Endodermal cell (in vitro differentiated cells): ENCODE measurements around the gene PIK3C3. TPM values are rescaled to one million over a fixed set of nuclear protein-coding genes. Genes with fewer than 3 reads are reported as not detected.

Source experiments
- DNase-seq: peaks from one replicate; pipeline ENCODE4 v3.0.0-alpha.2; 2017
- H3K27ac ChIP-seq: 2 replicates; pipeline ENCODE4 v1.5.1; 2013; ENCODE audit warnings: mild to moderate bottlenecking, low read depth, low read length, moderate library complexity
- H3K27me3 ChIP-seq: 2 replicates; pipeline ENCODE4 v1.6.1; 2013; ENCODE audit warnings: mild to moderate bottlenecking, low read length, moderate library complexity; ENCODE audit not compliant: insufficient read depth, control insufficient read depth, poor library complexity, severe bottlenecking
- H3K36me3 ChIP-seq: 2 replicates; pipeline ENCODE4 v1.7.0; 2013; ENCODE audit warnings: mild to moderate bottlenecking, low read length, moderate library complexity; ENCODE audit not compliant: control insufficient read depth, insufficient read depth
- H3K4me1 ChIP-seq: one replicate; pipeline ENCODE4 v1.7.0; 2013; ENCODE audit warnings: low read length; ENCODE audit not compliant: control insufficient read depth, insufficient read depth
- H3K4me3 ChIP-seq: 2 replicates; pipeline ENCODE4 v1.5.1; 2013; ENCODE audit warnings: mild to moderate bottlenecking, low read length, moderate library complexity
- H3K9ac ChIP-seq: 2 replicates; pipeline ENCODE4 v1.6.1; 2013; ENCODE audit warnings: mild to moderate bottlenecking, low read length, moderate library complexity; ENCODE audit not compliant: poor library complexity, severe bottlenecking; ENCODE audit errors: extremely low read depth
- H3K9me3 ChIP-seq: 2 replicates; pipeline ENCODE4 v1.6.1; 2013; ENCODE audit warnings: mild to moderate bottlenecking, low read length, moderate library complexity; ENCODE audit not compliant: control insufficient read depth
- H3K27ac Mint-ChIP-seq: 2 replicates; pipeline ENCODE4 v1.8.0; 2020; ENCODE audit warnings: mixed read lengths
- H3K27me3 Mint-ChIP-seq: 2 replicates; pipeline ENCODE4 v1.8.0; 2021; ENCODE audit warnings: mild to moderate bottlenecking, mixed read lengths; ENCODE audit not compliant: insufficient read depth
- H3K36me3 Mint-ChIP-seq: 2 replicates; pipeline ENCODE4 v1.8.0; 2020; ENCODE audit warnings: low read depth, mixed read lengths
- H3K4me1 Mint-ChIP-seq: 2 replicates; pipeline ENCODE4 v1.8.0; 2020; ENCODE audit warnings: mixed read lengths
- H3K4me3 Mint-ChIP-seq: 2 replicates; pipeline ENCODE4 v1.8.0; 2020; ENCODE audit warnings: mild to moderate bottlenecking, moderate library complexity, mixed read lengths
- H3K9me3 Mint-ChIP-seq: 2 replicates; pipeline ENCODE4 v1.8.0; 2020; ENCODE audit warnings: mild to moderate bottlenecking, mixed read lengths
- WGBS, 2 experiments: methylation state at CpG; one replicate each; pipeline versions ENCODE4 v1.1.5 to v1.1.7; 2013; ENCODE audit warnings: missing lambda C conversion rate in 2 of 2, mixed read lengths in 1 of 2; ENCODE audit not compliant: insufficient coverage in 1 of 2, insufficient read length in 1 of 2; 5-methylcytosine and 5-hydroxymethylcytosine counted together
- total RNA-seq, 2 donors: library from RNA; stranded (reverse); fragmentation: NEBNext Ultra II Directional in 1 of 2; extraction: Animal tissue kit (Norgen Biotek cat#: 25700) in 1 of 2; gene quantifications; 2 replicates in 1 of 2; 3 replicates in 1 of 2; pipeline ENCODE4 v1.2.1, GENCODE V29; 2021
- TF ChIP-seq, protein P1 (sequence below): fragments of 200-600 bp; sonication (generic); conservative IDR thresholded peaks from 2 replicates; pipeline ENCODE4 v1.5.0; 2021; ENCODE audit warnings: antibody characterized with exemption, mild to moderate bottlenecking

Gene PIK3C3
- total RNA-seq, 2 donors from 2014 or later = 47.0 to 64.8 TPM

DNA sequence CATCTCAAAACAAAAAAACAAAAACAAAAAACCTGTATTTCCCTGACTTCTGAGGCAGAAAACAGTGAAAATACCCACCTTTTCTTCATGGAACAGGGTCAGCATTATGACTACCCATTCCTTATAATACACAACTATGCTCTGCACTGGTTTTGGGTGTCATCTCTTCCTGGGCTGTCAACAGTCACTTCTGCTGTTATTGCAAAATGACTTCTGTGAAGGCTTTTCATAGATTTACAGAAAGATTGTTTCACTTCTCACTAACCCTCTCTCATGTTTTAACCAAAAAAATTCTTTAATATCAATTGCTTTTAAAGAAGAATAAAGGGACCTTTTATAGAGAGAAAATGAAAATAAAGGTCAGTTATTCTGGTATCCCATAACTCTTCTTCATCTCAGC lies 26.5 kb upstream of the PIK3C3 start:
- TF ChIP-seq, protein P1, sequence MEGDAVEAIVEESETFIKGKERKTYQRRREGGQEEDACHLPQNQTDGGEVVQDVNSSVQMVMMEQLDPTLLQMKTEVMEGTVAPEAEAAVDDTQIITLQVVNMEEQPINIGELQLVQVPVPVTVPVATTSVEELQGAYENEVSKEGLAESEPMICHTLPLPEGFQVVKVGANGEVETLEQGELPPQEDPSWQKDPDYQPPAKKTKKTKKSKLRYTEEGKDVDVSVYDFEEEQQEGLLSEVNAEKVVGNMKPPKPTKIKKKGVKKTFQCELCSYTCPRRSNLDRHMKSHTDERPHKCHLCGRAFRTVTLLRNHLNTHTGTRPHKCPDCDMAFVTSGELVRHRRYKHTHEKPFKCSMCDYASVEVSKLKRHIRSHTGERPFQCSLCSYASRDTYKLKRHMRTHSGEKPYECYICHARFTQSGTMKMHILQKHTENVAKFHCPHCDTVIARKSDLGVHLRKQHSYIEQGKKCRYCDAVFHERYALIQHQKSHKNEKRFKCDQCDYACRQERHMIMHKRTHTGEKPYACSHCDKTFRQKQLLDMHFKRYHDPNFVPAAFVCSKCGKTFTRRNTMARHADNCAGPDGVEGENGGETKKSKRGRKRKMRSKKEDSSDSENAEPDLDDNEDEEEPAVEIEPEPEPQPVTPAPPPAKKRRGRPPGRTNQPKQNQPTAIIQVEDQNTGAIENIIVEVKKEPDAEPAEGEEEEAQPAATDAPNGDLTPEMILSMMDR = no peak
- Mint-ChIP-seq H3K4me3 (no peak overlapping the region), H3K9me3 (no peaks in the 10 kb centered on the region), H3K4me1 (peaks cover 6% of the 10 kb centered on the region), H3K27ac (no peak overlapping the region), H3K36me3 (no peaks in the 10 kb centered on the region), H3K27me3 (no peaks in the 10 kb centered on the region)
- Histone ChIP-seq H3K9ac (no peak overlapping the region), H3K36me3 (no peaks in the 10 kb centered on the region), H3K27ac (no peak overlapping the region), H3K4me3 (no peak overlapping the region), H3K9me3 (no peaks in the 10 kb centered on the region), H3K27me3 (no peaks in the 10 kb centered on the region), H3K4me1 (no peaks in the 10 kb centered on the region)
- DNase-seq = no peak

GRCh38 chr18:41932899-41933298 lies 22.1 kb upstream of the PIK3C3 start:
- H3K27me3 ChIP-seq = no peaks in the 10 kb centered on the region

DNA sequence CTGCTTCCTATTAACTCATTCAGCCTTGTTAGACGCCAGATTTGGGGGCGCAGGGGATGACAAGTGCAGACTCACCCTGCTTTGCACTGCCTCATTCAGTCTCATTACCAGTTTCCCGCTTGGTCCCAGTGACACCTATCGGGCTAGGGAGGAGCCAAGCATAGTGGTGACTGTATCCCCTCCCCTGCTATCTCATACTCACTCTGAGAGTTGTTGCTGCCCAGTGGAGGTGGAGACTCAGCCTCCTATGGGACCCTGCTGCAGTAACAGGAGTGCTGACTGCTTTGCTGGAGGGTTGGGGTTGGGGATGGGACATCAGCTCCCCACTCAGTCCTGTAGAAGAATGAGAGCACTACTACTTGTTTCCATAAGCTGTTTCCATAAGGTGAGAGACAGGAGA lies 21.3 kb upstream of the PIK3C3 start:
- H3K27ac Mint-ChIP-seq = no peak overlapping the region
- Histone ChIP-seq H3K9ac (no peak overlapping the region), H3K4me1 (no peaks in the 10 kb centered on the region), H3K27ac (no peak overlapping the region), H3K27me3 (no peaks in the 10 kb centered on the region), H3K36me3 (no peaks in the 10 kb centered on the region), H3K9me3 (no peaks in the 10 kb centered on the region), H3K4me3 (no peak overlapping the region)
- peak; percentile 84 for DNase-seq
- no peaks in the 10 kb centered on the region for H3K27me3 Mint-ChIP-seq
- no peaks in the 10 kb centered on the region for H3K36me3 Mint-ChIP-seq
- no peak overlapping the region for H3K4me3 Mint-ChIP-seq
- TF ChIP-seq, protein P1 = no peak
- H3K9me3 Mint-ChIP-seq = no peaks in the 10 kb centered on the region
- WGBS, 2 experiments = 77 to 82% methylated on average over 3 to 4 of the region's 4 CpGs
- peaks cover 25% of the 10 kb centered on the region for H3K4me1 Mint-ChIP-seq

More at GRCh38 chr18:41932899-41933298, 22.1 kb upstream of the PIK3C3 start:
- H3K27ac ChIP-seq = no peak overlapping the region
- H3K4me1 ChIP-seq = no peaks in the 10 kb centered on the region
- DNase-seq = no peak
- Mint-ChIP-seq H3K4me3 (no peak overlapping the region), H3K9me3 (no peaks in the 10 kb centered on the region), H3K27me3 (no peaks in the 10 kb centered on the region), H3K36me3 (no peaks in the 10 kb centered on the region), H3K4me1 (peaks cover 25% of the 10 kb centered on the region), H3K27ac (no peak overlapping the region)
- no peaks in the 10 kb centered on the region for H3K36me3 ChIP-seq
- TF ChIP-seq, protein P1 = no peak
- H3K9ac ChIP-seq = no peak overlapping the region
- no peak overlapping the region for H3K4me3 ChIP-seq
- H3K9me3 ChIP-seq = no peaks in the 10 kb centered on the region
